ENCODE results near the gene MYOM3.

DNA sequence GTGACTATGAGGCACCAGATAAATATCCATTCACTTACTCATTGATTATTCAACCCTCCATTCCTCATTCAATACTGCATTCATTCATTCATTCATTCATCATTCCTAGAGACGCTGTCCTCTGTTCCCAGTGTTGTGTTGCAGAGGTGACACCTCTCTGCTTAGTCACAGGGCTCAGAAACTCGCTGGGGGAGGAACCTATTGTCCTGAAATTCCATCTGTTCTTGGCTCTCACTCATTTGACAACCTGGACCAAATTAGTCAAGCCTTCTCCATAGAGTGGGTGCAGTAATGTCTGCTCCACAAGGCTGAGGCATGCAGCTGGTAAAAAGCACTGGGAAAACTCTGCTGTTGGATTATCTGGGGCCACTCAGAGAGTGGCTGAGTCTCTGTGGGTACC lies 49.7 kb downstream of the MYOM3 start:
- no peak for TF ChIP-seq EZH2 (IDR thresholded peaks at IDR 0.05)
- TF ChIP-seq CTCF (IDR thresholded peaks at IDR 0.05 in 2 of 3, conservative IDR thresholded peaks at IDR 0.05 in 1 of 3; ENCODE audit: borderline replicate concordance in 1 of 3, insufficient read depth in 1 of 3, low read depth in 2 of 3, low read length in 2 of 3), result no peak
- TF ChIP-seq EGR1 (IDR thresholded peaks at IDR 0.05; ENCODE audit: low read depth), result no peak
- no peak for TF ChIP-seq POLR2AphosphoS5 (IDR thresholded peaks at IDR 0.05; ENCODE audit: low read depth, low read length)
- no peak for TF ChIP-seq RAD21 (IDR thresholded peaks at IDR 0.05; ENCODE audit: low read depth)
